Tibial artery (tissue), 4 donors: ENCODE data around the gene LMOD1.

Experiments
- DNase-seq, 2 donors: peaks; one replicate each; pipeline ENCODE4 v3.0.0-alpha.2; 2019
- H3K27ac ChIP-seq, 2 donors: fragments of 200-600 bp; sonication (generic) in 1 of 2; 1 replicate in 1 of 2; 2 replicates in 1 of 2; pipeline ENCODE4 v1.5.1; 2018 to 2019; ENCODE audit warnings: mild to moderate bottlenecking in 1 of 2
- H3K27me3 ChIP-seq, 2 donors: fragments of 200-600 bp; sonication (generic) in 1 of 2; one replicate each; pipeline versions ENCODE4 v1.5.1 to v1.6.0; 2016 to 2019
- H3K36me3 ChIP-seq, 3 donors: fragments of 200-600 bp; sonication (generic) in 2 of 3; one replicate each; pipeline ENCODE4 v1.5.1; 2016 to 2019; ENCODE audit warnings: mild to moderate bottlenecking in 2 of 3
- H3K4me1 ChIP-seq, 4 donors: fragments of 200-600 bp; sonication (generic) in 2 of 4; 1 replicate in 3 of 4; 2 replicates in 1 of 4; pipeline ENCODE4 v1.5.1; 2016 to 2019
- H3K4me3 ChIP-seq, 2 donors: fragments of 200-600 bp; sonication (generic) in 1 of 2; 1 replicate in 1 of 2; 2 replicates in 1 of 2; pipeline ENCODE4 v1.5.1; 2018 to 2019; ENCODE audit warnings: mild to moderate bottlenecking in 2 of 2
- H3K9me3 ChIP-seq, 3 donors: fragments of 200-600 bp; sonication (generic) in 1 of 3; one replicate each; pipeline ENCODE4 v1.5.1; 2016 to 2019
- intact Hi-C: fragments of 100-400 bp; cut with DNase I; formaldehyde crosslinking; loops from one replicate; pipeline ENCODE4 v1.15.0; 2023; ENCODE audit warnings: low total_unique reads
- TF ChIP-seq, protein P1 (sequence below), 2 experiments: fragments of 200-600 bp in 1 of 2; fragments of 450-650 bp in 1 of 2; IDR thresholded peaks; one replicate each; pipeline ENCODE4 v1.5.1; 2017 to 2019; ENCODE audit warnings: antibody characterized with exemption in 2 of 2, mild to moderate bottlenecking in 1 of 2, moderate library complexity in 1 of 2

Gene LMOD1

GRCh38 chr1:201882665-201883132, 63.6 kb downstream of the LMOD1 start:
- Histone ChIP-seq H3K27ac (peak overlapping the region; percentile 54 to 60), H3K4me1 (peaks cover 0 to 50% (median 41%) of the 10 kb centered on the region in 4 donors), H3K36me3 (no peaks in the 10 kb centered on the region), H3K27me3 (no peaks in the 10 kb centered on the region), H3K9me3 (no peaks in the 10 kb centered on the region), H3K4me3 (no peak overlapping the region)
- intact Hi-C loops: loop anchor here (10.0 kb wide), 1 partner anchor 262 kb away; the partner anchor contains the start of gene ARL8A
- TF ChIP-seq, protein P1, sequence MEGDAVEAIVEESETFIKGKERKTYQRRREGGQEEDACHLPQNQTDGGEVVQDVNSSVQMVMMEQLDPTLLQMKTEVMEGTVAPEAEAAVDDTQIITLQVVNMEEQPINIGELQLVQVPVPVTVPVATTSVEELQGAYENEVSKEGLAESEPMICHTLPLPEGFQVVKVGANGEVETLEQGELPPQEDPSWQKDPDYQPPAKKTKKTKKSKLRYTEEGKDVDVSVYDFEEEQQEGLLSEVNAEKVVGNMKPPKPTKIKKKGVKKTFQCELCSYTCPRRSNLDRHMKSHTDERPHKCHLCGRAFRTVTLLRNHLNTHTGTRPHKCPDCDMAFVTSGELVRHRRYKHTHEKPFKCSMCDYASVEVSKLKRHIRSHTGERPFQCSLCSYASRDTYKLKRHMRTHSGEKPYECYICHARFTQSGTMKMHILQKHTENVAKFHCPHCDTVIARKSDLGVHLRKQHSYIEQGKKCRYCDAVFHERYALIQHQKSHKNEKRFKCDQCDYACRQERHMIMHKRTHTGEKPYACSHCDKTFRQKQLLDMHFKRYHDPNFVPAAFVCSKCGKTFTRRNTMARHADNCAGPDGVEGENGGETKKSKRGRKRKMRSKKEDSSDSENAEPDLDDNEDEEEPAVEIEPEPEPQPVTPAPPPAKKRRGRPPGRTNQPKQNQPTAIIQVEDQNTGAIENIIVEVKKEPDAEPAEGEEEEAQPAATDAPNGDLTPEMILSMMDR (IDR thresholded peaks at IDR 0.05): peak in 1 of 2 experiments; percentile 24
- DNase-seq: no peak

DNA sequence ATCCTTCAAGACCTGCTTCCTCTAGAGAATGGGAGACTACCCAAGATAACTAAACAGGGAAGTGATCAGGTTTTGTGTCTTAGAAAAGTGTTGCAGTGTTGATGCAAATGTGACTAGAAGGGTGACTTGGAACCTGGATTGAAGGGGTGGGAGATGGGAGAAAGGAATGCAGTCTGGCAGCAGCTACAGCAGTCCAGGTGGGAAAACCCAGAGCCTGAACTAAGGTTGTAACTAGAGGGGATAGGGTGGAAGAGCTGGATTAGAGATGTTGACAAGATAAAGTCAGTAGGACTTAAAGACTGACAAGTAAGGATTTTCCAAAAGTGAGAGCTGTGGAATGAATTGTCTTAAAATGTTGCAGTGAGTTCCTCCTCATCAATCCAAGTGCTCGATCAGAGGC, 64.7 kb downstream of the LMOD1 start:
- intact Hi-C loops: loop anchor here (10.0 kb wide), 1 partner anchor 263 kb away; the partner anchor contains the start of gene ARL8A
- no peak overlapping the region for H3K4me3 ChIP-seq
- no peak for DNase-seq
- no peaks in the 10 kb centered on the region for H3K36me3 ChIP-seq
- TF ChIP-seq, protein P1 (IDR thresholded peaks at IDR 0.05): no peak
- no peaks in the 10 kb centered on the region for H3K27me3 ChIP-seq
- no peak overlapping the region for H3K27ac ChIP-seq
- no peaks in the 10 kb centered on the region for H3K9me3 ChIP-seq
- peaks cover 0 to 49% (median 40%) of the 10 kb centered on the region in 4 donors for H3K4me1 ChIP-seq

GRCh38 chr1:201880928-201881571, 65.3 kb downstream of the LMOD1 start:
- H3K9me3 ChIP-seq: no peaks in the 10 kb centered on the region
- DNase-seq: no peak
- no peaks in the 10 kb centered on the region for H3K27me3 ChIP-seq
- intact Hi-C loops: loop anchor here (10.0 kb wide), 1 partner anchor 264 kb away; the partner anchor contains the start of gene ARL8A
- H3K4me1 ChIP-seq: peaks cover 0 to 46% (median 39%) of the 10 kb centered on the region in 4 donors
- H3K4me3 ChIP-seq: no peak overlapping the region
- TF ChIP-seq, protein P1 (IDR thresholded peaks at IDR 0.05): no peak
- peaks cover 0 to 5% (median 3%) of the 10 kb centered on the region in 3 donors for H3K36me3 ChIP-seq
- no peak overlapping the region for H3K27ac ChIP-seq

GRCh38 chr1:201877877-201878401, 68.4 kb downstream of the LMOD1 start:
- Histone ChIP-seq H3K27ac (peak overlapping the region; percentile 50 to 60), H3K4me1 (peaks cover 0 to 15% (median 10%) of the 10 kb centered on the region in 4 donors), H3K27me3 (no peaks in the 10 kb centered on the region), H3K9me3 (no peaks in the 10 kb centered on the region), H3K36me3 (peaks cover 2 to 35% (median 26%) of the 10 kb centered on the region in 3 donors), H3K4me3 (no peak overlapping the region)
- intact Hi-C loops: loop anchor here (2.0 to 10.0 kb wide), 2 partner anchors 53 to 97 kb away; partner anchors contain the start of gene IPO9
- peak in 1 of 2 donors; percentile 71 for DNase-seq
- TF ChIP-seq, protein P1 (IDR thresholded peaks at IDR 0.05): peak; percentile 69 to 80

- Histone ChIP-seq H3K4me1 (peaks cover 0 to 9% (median 7%) of the 10 kb centered on the region in 4 donors), H3K27me3 (no peaks in the 10 kb centered on the region), H3K9me3 (no peaks in the 10 kb centered on the region), H3K4me3 (no peak overlapping the region), H3K27ac (no peak overlapping the region), H3K36me3 (peaks cover 18 to 51% (median 43%) of the 10 kb centered on the region in 3 donors)
- intact Hi-C loops: loop anchor here (10.0 kb wide), 1 partner anchor 51 kb away; the partner anchor contains the start of gene IPO9
- DNase-seq: no peak
- TF ChIP-seq, protein P1 (IDR thresholded peaks at IDR 0.05): peak; percentile 19 to 24
Observed at GRCh38 chr1:201876148-201876818, 70.1 kb downstream of the LMOD1 start.
